GM13976 (cell line): ENCODE results near the gene EGR4.

Experiments used
- DNase-seq: peaks from one replicate; pipeline ENCODE4 v3.0.0; 2012; ENCODE audit warnings: low spot score
- in situ Hi-C: fragments of 300-500 bp; cut with MboI; formaldehyde crosslinking; loops from one replicate; pipeline ENCODE4 v1.12.0; 2022; ENCODE audit warnings: low sequenced_read_pairs, mixed read lengths, inconsistent platforms; ENCODE audit not compliant: unreplicated experiment
- TF ChIP-seq, protein P1 (sequence below): IDR thresholded peaks from 2 replicates; pipeline ENCODE4 v1.5.1; 2012; ENCODE audit warnings: borderline replicate concordance, mild to moderate bottlenecking; ENCODE audit not compliant: insufficient read depth; ENCODE audit errors: extremely low read depth, missing control alignments, control extremely low read depth

Gene EGR4

DNA sequence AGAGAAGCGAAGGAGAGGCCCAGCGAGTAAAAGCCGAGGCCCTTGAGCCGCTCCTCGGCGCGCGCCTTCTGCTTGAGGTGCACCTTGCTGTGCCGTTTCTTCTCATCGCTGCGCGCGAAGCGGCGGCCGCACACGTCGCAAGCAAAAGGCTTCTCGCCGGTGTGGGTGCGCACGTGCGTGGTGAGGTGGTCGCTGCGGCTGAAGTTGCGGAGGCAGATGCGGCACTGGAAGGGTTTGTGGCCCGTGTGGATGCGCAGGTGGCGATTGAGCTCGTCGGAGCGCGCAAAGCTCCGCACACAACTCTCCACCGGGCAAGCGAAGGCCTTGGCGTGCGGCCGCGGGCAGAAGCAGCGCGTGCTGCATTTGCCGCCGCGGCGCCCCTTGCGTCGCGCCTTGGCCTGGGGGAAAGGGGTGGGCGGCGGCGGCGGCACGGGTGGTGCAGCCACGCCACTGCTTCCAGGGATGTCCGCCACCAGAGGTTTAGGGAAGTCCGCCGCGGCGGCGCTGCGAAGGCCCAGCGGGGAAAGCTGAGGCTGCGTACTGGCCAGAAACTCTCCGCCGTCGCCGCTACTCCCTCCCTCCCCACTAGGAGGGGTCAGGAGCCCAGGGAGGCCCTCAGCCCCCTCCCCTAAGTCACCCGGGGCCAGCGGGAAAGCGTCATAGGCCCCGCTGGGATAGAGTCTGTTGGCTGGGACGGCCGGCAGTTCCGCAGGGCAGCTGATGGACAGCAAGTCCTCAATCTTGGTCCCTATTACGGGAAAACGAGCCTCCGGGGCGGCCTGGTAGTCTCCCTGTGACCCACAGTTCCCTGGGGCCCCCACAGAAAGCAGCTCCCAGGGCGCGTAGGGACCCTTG is 1.7 kb downstream of the EGR4 start:
- in situ Hi-C loops: no loop called here
- DNase-seq: peak; percentile 47
- TF ChIP-seq, protein P1, sequence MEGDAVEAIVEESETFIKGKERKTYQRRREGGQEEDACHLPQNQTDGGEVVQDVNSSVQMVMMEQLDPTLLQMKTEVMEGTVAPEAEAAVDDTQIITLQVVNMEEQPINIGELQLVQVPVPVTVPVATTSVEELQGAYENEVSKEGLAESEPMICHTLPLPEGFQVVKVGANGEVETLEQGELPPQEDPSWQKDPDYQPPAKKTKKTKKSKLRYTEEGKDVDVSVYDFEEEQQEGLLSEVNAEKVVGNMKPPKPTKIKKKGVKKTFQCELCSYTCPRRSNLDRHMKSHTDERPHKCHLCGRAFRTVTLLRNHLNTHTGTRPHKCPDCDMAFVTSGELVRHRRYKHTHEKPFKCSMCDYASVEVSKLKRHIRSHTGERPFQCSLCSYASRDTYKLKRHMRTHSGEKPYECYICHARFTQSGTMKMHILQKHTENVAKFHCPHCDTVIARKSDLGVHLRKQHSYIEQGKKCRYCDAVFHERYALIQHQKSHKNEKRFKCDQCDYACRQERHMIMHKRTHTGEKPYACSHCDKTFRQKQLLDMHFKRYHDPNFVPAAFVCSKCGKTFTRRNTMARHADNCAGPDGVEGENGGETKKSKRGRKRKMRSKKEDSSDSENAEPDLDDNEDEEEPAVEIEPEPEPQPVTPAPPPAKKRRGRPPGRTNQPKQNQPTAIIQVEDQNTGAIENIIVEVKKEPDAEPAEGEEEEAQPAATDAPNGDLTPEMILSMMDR: no peak

DNA sequence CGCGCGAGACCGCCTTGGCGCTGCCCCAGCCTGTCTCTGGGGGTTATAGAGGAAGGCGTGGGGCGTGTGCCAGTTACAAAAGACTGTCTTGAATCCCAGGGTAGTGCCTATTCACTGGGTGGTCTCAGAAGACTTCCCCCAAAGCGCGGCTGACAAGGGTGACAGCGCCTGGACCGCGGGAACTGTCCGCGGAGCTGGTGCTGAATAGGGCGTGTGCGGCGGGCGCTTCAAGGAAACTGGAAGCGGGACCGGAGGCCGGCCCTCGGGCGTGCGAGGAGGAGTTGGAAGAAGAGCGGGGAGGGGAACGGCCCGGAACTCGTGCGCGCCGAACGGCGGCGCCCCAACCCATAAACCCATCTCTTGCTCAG is 2.3 kb downstream of the EGR4 start:
- TF ChIP-seq, protein P1: no peak
- in situ Hi-C loops: no loop called here
- peak; percentile 79 for DNase-seq

DNA sequence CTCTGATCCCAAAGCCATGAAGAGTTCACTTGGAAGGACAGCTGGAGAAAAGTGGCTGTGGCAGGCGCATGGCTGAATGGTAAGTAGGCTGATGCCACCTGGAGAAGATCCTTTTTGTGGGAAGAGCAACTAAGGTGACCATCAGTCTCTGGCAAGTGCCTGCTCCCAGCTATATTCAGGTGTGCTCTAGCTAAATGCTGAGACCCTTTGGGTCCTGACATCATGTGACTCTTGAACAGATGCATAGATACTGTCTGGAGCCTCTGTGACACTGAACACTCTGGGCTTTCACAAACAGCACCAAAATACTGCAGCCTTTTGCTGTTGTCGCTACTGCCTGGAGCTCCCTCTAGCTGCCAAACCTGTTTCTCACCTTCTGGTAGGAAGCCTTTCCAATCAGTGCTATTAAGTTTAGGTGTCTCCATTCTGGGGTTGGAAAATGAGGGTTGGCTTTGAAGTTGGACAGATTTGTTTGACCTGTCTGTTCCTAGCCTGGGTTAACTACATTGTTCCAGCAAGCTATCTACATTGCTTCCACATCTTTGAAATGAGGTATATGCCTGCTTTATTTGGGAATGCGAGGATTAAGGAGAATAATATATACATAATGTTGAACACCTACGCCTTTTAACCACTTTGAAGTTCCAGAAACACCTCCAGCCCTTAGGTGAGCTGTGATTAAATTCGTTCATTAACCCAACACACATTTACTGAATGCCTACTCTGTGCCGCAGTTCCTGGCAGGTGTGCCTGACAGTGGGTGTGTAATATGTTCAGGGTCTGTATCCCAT is 3.1 kb downstream of the EGR4 start:
- in situ Hi-C loops: no loop called here
- DNase-seq: peak; percentile 57

DNA sequence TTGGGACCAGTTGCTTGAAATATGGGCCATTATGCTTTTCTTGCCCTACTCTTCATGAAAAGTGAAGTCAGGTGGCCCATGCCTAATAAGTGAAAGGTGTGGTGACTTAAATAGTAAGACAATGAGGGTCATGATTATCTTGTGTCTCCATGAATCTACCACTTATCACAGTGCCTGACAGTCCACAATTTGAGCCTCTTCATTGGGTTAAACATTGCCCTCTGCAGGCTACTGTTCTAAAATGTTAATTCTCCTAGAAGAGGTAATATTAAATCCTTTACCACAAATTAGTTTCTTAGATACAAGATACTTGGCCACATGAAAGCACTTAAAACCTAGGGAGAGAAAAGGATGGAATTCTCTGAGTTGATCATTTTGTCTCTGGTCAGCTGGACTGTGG is 4.0 kb downstream of the EGR4 start:
- DNase-seq: no peak
- in situ Hi-C loops: no loop called here
- TF ChIP-seq, protein P1: no peak

More for the DNA sequence above, 3.1 kb downstream of the EGR4 start:
- TF ChIP-seq, protein P1: peak; percentile 71

DNA sequence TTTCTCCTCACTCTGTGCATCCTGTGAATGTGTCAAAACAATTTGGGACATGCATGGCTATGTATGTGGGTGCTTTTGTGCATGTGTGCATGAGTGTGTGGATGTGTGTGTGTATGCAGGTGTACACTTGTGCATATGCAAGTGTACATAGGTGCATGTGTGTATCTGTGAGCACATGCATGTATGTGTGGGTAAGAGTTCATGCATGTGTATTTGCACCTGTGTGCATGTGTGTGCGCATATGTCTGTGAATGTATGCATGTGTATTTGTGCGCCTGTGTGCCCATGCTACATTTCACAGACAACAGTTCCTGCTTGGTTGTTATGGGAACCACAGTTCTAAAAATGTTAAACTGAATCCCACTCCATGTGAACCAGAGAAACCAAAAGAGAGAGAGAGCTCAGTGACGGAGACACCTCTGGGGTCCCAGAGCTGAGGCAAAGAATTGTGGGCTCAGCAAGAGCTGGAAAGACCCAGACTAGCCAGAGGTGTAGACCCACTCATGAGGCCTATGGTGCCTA is 7.2 kb downstream of the EGR4 start:
- in situ Hi-C loops: no loop called here
- TF ChIP-seq, protein P1: no peak
- no peak for DNase-seq

DNA sequence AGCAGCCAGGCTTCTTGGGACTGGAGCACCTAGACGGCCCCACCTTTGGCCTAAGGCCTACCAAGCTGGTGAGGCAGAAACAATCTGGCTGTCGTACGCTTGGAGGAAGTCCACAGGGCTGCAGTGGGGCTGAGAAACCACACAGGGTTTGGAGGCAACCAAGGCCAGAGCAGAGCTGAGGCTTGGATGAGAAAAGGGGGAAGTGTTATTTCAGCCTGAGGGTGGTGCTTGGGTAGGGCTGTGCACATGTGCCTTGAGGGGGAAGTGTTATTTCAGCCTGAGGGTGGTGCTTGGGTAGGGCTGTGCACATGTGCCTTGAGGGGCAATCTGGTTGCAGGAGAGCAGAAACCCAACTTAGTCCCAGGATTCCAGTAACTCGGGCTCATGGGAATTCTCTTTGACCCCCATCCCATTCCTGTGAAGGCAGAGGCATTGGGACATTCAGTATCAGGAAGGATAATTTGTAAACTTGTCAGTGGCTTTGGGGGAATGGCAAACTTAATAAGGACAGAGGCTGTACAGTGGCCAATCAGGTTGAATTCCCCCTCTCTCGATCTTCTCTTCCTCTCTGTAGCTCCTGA is 8.1 kb downstream of the EGR4 start:
- in situ Hi-C loops: no loop called here
- DNase-seq: peak; percentile 54
- TF ChIP-seq, protein P1: no peak
